GM12872 (cell line): ENCODE results near the gene NFKBIZ.
A peak's percentile ranks its signal among the peaks of the same experiment; 100 is the strongest.

Experiments
- CTCF ChIP-seq: IDR thresholded peaks from 3 replicates; pipeline ENCODE4 v1.5.1; 2011; ENCODE audit warnings: low read depth, mild to moderate bottlenecking, low read length, moderate library complexity; ENCODE audit not compliant: insufficient read depth

NFKBIZ gene

GRCh38 chr3:101848754-101849713 is at the start of gene NFKBIZ:
Gene NFKBIZ, plus strand, starts transcription at chr3:101849514. Its CDS starts 115 bp downstream, at chr3:101849629.
- no peak for TF ChIP-seq CTCF

- no peak for TF ChIP-seq CTCF
Observed at GRCh38 chr3:101801174-101801573, 48.1 kb upstream of the NFKBIZ start.

GRCh38 chr3:101802179-101802578 is 47.1 kb upstream of the NFKBIZ start:
- no peak for TF ChIP-seq CTCF

- TF ChIP-seq CTCF: peak; percentile 75
Observed at GRCh38 chr3:101803173-101803782, 46.0 kb upstream of the NFKBIZ start.

GRCh38 chr3:101803939-101804338 is 45.4 kb upstream of the NFKBIZ start:
- TF ChIP-seq CTCF: no peak

- TF ChIP-seq CTCF: no peak
Observed at GRCh38 chr3:101806491-101806890, 42.8 kb upstream of the NFKBIZ start.

GRCh38 chr3:101807888-101808287 is 41.4 kb upstream of the NFKBIZ start:
- no peak for TF ChIP-seq CTCF
